Renal cortex interstitium (tissue), 11 donors: ENCODE measurements around the gene RNF17. TPM values are rescaled to one million over a fixed set of nuclear protein-coding genes. Genes with fewer than 3 reads are reported as not detected.
"Not testable (repeated sequence)": the region's sequence is repeated elsewhere in the genome, so short reads cannot be mapped to it uniquely, and the experiment has no call there.

Source experiments
- DNase-seq, 11 donors: peaks; one replicate each; pipeline ENCODE4 v3.0.0-alpha.2; 2013; ENCODE audit warnings: low read depth in 9 of 11, low spot score in 4 of 11; ENCODE audit errors: extremely low read depth in 1 of 11
- polyA plus RNA-seq, 3 donors: library from polyadenylated mRNA; unstranded; fragments of 120-200 nt; gene quantifications; one replicate each; pipeline ENCODE4 v1.2.1, GENCODE V29; 2013; ENCODE audit not compliant: insufficient read length in 3 of 3

RNF17 gene
- polyA plus RNA-seq, 3 donors: 0.10 to 0.62 TPM; not detected in 1

DNA sequence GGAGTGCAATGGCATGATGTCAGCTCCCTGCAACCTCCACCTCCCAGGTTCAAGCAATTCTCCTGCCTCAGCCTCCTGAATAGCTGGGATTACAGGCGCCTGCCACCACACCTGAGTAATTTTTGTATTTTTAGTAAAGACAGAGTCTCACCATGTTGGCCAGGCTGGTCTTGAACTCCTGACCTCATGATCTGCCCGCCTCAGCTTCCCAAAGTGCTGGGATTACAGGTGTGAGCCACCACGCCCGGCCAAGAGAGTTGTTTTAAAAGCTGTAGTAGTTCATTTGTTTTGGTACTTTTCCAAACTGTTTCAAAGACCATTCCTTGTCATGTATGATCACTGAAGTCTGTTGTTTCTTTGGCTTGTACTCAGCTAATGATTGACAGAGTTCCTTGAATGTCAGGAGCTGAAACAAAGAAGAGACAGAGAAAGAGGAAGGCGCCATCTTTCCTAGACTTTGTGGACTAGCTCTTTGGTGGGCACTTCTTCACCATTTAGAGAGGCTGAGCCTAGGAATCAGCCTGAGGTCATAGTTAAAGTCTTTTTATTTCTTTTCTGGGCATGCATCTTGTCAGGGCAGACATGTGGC is 59.2 kb downstream of the RNF17 start:
- not testable (repeated sequence) for DNase-seq

DNA sequence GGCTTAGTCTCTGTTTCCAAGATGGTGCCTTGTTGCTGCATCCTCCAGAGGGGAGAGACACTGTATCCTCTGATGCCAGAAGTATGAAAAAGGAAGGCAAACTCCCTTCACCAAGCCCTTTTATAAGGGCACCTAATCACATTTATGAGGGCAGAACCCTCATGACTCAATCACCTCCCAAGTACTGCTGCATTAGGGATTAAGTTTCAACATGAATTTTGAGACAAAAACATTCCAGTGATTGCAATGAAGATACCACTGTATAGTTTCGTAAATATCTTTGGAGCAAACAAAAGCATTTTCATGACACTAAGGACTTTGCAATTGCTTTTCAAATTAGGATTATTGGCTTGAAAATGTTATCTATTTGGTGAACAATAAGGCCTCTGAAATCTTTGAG is 63.8 kb downstream of the RNF17 start:
- DNase-seq: no peak

DNA sequence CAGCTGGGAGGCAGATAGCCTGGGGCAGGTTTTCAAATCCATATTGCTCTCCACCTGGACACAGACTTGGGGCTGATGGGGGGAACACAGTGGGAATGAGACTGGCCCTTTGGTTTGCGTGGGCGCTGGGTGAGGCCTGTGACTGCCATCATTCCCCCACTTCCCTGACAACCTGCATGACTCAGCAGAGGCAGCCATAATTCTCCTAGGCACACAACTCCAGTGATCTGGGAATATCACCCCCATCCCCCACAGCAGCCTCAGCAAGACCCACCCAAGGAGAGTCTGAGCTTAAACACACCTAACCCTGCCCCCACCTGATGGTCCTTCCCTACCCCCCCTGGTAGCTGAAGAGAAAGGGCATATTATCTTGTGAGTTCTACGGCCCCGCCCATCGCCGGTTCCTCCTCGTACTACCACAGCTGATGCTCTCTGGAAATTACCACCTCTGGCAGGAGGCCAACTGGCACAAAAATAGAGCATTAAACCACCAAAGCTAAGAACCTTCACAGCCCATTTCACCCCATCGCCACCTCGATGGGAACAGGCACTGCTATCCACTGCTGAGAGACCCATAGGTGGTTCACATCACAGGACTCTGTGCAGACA is 71.0 kb downstream of the RNF17 start:
- DNase-seq: no peak

DNA sequence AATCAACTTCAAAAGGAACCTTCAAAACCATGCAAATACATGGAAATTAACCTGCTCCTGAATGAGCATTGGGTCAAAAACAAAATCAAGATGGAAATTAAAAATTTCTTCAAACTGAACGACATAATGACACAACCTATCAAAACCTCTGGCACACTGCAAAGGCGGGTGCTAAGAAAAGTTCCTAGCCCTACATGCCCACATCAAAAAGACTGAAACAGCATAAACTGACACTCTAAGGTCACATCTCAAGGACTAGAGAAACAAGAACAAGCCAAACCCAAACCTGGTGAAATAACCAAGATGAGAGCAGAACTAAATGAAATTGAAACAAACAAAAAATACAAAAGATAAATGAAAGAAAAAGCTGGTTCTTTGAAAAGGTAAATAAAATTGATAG is 73.6 kb downstream of the RNF17 start:
- not testable (repeated sequence) for DNase-seq

DNA sequence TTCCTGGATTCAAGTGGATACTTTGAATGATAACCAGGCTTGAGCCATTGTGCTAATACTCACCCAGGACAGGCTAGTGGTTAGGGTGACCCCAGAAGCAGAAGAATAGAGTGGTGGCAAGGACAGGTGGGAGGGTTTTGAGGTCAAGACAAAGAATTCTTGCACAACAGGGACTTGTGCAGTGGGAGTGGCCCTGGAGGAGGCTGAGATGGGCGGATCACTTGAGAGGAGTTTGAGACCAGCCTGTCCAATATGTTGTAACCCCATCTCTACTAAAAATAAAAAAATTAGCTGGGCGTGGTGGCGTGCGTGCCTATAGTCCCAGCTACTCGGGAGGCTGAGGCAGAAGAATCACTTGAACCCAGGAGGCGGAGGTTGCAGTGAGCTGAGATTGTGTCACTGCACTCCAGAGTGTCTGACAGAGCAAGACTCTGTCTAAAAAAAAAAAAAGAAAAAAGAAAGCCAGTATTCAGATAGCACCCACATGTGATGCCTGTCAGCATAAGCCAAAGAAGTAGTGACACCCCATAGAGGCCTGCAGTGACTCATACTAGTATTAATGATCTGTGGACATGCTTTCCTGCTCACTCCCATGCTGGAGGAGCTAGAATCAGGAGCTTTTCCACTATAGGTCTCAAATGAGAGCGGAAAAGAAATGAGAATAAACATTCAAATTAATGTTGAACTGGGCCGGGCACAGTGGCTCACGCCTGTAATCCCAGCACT is 78.7 kb downstream of the RNF17 start:
- DNase-seq: no peak

DNA sequence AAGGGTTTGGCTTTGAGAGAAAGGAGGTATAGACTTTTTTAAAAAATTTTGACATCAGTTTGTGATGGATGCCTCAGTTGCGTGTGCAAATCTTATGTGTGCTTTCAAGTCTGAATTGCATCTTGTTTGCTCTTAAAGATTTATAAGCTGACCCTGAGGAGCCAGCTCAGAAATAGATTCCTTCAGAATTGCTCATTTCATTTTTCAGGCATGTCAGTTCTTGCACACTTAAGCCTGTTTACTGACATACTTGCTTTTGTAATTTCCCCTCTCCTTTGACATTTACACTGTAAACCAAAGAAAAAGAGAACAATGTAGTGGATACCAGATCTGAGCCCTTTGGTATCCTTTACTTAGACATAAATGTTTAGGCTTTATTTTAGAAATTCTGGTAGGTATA is 87.6 kb downstream of the RNF17 start:
- DNase-seq: no peak

DNA sequence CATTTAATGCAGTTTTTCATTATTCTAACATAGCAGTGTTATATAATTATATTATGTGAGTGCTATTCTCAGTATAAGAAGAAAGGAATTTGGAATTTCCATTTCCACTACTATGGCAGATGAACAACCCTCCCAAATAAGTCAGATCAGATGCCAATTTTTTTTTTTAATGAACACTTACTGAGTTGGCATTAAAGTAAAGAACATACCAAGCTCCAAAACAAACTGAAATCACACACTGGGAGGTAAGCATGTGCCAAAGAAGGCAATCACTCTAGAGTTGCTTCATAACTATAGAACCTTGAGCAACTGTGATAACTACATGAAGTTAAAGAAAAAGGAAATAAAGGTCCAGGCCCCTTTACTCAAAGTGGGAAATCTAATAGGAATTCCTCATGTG is 90.3 kb downstream of the RNF17 start:
- DNase-seq: no peak

DNA sequence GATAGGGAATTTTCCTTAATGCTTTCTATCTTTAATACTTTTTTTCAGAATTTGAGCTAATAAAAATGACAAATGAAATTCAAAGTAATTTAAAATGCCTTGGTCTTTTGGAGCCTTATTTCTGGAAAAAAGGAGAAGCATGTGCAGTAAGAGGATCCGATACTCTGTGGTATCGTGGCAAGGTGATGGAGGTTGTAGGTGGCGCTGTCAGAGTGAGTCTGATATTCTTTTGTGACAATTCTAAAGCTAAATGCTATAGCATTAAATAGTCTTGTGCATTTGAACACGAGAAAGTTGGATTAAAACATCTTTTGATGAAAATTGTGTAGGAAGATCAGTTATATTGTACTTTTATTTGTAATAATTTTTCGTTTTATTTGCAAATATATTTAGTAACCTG is 95.0 kb downstream of the RNF17 start:
- no peak for DNase-seq

DNA sequence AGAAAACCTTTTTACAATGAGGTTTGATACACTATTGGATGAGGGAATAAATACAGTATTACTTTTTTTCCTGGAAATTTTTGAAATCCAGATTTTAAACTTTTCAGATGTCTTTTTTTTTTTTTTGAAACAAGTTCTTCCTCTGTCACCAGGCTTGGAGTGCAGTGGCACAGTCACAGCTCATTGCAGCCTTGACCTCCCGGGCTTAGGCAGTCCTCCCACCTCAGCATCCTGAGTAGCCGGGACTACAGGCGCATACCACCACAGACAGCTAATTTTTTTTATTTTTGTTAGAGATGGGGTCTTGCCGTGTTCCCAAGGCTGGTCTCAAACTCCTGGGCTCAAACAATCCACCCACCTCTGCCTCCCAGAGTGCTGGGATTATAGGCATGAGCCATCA is 96.8 kb downstream of the RNF17 start:
- no peak for DNase-seq

DNA sequence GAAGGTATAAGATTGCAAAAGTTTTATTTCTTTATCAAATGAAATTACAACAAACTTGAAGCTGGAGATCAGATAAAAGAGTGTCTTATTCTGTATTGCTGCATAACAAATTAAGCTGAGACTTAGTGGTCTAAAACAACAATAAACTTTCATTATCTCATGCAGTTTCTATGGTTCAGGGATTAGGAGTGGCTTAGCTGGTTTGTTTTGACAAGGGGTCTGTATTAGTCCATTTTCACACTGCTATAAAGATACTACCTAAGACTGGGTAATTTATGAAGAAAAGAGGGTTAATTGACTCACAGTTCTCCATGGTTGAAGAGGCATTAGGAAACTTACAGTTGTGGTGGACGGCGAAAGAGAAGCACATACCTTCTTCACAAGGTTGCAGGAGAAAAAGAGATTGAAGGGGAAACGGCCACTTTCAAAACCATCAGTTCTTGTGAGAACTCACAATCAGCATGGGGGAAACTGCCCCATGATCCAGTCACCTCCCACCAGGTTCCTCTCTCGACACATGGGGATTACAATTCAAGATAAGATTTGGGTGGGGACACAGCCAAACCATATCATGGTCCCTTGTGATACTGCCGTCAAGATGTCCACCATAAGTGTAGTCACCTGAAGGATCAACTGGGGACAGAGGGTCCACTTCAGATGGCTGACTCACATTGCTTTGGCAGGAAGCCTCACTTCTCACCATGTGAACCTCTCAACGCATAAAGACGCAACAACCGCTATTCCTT is 97.8 kb downstream of the RNF17 start:
- DNase-seq: no peak

DNA sequence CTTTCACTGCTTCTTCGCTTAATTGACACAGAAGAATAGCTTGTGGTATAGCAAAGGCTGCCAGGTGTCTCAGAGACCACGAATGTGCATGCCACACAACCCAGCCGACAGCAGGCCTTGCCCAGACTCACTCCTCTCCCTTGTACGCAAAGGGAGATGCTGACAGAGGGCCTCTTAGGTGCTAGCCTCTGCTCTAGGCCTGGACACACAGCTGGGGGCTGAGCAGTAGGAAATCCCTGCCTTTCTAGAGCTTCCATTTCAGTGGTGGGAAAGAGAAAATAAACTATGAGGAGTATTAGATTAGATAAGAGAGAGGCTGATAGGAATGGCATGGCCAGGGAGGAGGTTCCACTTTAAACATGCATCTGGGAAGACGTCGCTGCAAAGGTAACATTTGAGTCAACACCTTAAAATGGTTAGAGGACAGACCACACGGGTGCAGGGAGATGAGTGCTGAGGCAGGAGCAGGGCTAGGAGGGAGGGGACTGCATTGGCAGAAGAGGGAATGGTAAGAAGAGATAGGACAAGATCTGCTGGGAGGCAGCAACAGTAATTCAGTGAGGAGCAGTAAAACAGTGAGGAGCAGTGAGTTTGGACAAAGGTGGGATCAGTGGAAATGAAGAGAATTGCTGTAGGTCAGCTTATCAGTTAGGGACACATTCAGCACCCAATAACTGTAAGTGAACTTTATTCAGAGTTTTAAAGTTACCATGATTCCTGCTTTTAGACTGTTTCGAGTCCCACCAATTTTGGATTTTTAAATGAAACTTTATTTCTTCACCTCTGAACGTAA is 100.0 kb downstream of the RNF17 start:
- no peak for DNase-seq

DNA sequence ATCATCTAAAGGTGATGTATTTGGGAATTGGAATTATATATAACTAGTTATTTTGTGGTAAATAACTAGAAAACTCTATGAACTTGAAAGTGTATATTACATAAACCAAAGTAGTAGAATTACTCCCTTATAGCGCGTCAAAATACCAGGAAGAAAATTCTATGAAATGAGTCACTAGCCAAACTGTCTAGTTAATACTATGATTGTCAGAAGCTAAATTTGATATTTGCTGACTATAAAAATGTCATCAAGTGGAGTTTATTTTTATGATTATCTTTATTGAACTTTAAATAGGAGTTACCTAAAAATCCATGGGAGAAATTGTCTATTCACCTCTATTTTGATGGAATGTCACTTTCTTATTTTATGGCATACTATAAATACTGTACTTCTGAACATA is 100.6 kb downstream of the RNF17 start:
- DNase-seq: no peak

DNA sequence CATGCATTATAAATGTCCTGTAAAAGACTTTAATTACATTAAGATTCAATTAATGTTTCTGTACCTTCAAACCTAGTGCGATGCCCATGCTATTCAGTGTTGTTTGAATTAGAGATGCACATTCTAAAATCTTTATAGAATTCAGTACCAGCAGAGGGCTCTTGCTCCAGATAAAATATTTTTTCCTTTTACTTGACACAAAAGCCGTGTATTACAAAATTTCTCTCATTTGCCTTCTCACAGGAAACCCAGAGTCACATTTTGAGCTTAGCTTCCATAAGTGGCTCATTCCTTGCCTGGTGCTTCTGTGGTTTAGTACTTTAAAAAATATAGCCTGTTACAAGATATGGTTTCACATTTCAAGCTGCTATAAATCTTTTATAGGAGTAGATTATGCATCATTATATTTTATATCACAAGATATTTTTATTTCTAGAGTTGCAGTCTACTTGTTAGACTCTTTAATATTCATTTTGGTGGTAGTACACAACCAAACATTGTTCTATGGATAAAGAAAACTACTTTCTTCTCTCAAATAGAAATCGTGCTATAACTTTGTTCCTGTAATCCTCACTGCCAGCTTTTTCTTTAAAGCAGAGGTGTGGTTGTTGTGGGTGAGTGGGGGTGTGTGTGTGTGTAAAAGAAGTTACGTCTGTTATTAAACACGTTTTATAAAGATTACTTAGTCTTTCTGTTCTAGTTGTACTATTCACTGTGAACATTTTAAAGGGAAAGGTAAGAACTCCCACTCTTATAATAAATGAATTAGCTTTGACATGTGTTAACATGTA is 101.4 kb downstream of the RNF17 start:
- DNase-seq: no peak

DNA sequence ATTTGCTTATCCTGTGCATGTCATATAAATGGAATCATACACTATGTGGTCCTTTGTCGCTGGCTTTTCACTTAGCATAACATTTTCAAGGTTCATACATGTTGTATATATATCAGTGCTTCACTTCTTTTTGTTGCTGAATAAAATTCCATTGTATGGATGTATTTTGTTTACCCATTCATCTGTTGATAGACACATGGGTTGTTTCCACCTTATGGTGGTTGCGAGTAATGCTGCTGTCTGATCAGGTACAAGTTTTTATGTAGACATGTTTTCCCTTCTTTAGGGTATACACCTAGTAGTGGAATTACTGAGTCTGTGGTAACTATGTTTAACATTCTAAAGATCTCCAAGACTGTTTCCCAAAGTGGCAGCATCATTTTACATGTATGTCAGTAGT is 102.5 kb downstream of the RNF17 start:
- no peak for DNase-seq

DNA sequence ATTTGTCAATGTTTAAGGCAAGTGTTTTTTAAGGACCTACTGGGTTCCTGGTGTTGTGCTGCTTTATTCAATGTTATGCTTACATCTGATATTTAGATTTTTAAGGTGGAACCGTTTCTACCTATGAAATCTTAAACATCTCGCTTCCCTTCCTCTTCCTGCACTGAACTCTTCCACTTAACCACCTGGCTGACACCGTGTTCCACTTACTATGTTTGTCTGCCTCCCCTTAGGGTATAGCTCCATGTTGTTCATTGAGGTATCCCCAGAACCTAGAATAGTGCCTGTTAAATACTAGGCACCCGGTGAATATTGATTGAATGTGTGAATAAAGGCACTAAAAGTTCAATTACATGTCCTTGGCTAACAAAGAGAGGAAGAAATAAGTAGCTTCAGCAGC is 104.9 kb downstream of the RNF17 start:
- DNase-seq: no peak

DNA sequence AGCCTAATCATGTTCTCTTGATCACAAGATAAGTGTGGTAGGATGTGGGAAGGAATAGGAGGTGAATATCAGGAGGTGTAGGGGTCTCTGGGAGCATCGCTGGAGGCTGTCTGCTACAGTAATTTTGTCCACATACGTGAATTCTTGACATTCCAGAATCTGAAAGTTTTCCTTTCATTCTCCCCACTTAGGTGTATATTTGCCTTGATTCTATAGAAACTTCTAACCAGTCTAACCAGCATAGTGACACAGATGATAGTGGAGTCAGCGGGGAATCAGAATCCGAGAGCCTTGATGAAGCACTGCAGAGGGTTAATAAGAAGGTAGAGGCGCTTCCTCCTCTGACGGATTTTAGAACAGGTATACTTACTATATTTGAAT is 106.4 kb downstream of the RNF17 start:
- no peak for DNase-seq

DNA sequence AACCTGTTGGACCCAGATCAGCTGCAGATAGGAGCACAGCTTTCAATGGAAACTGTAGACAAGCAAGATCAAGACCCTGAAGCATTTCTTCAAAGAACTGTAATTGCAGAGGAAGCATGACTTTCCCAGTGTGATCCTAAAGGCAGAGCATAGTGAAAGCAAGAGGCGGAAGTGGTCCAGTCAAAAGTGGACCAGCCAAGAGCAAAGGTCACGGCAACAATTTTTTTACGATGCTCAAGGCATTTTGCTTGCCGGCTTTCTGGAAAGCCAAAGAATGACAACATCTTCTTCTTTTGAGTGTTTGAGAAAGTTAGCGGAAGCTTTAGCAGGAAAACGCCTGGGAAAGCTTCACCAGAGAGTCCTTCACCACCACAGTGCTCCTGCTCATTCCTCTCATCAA is 111.6 kb downstream of the RNF17 start:
- no peak for DNase-seq

DNA sequence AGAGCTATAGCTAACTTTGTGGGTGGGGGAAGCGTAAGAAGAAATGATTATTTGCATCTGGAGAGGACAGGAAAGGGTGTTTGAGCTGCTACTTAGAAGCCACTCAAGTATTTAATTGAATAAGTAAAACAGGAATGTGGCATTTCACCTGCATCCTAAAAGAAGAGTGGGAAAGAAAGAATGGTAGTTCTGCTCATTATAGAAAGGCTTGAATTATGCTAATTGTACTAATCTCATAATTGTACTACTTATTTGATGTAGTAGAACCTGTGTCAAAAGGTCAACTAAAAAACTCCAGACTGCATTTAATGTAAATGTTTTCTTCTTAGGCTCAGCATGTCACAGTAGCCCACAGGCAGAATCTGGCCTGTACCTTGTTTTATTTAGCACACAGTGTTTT is 113.6 kb downstream of the RNF17 start:
- DNase-seq: no peak

DNA sequence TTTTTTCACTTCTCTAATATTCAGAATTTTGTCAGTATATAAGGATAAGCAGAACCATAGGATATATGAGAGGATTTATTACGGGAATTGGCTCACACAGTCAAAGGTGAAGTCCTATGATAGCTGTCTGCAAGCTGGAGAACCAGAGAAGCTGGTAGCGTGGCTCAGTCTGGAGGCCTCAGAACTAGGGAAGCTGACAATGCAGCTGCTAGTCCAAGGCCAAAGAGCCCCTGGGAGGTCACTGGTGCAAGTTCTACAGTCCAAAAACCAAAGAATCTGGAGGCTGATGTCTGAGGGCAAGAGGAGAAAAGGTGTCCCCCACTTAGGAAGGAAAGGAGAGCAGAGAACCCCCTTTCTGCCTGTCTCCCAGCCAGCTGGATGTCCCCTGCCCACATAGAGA is 114.4 kb downstream of the RNF17 start:
- DNase-seq: no peak
